CD14-positive monocyte (primary cell): ENCODE results near the gene CPSF2. TPM values are rescaled to one million over a fixed set of nuclear protein-coding genes. Genes with fewer than 3 reads are reported as not detected.

Source experiments
- DNase-seq, 3 donors: peaks; one replicate each; pipeline ENCODE4 v3.0.0-alpha.2; 2011 to 2022
- H2AFZ ChIP-seq: 2 replicates; pipeline ENCODE4 v1.6.0; 2012; ENCODE audit warnings: mild to moderate bottlenecking, low read depth, low read length, inconsistent platforms; ENCODE audit not compliant: insufficient read depth, poor library complexity, severe bottlenecking
- H3K27ac ChIP-seq, 2 donors: 1 replicate in 1 of 2; 2 replicates in 1 of 2; pipeline ENCODE4 v1.5.1; 2012 to 2013; ENCODE audit warnings: low read length in 2 of 2, control low read depth in 1 of 2, inconsistent platforms in 1 of 2, low read depth in 1 of 2, mild to moderate bottlenecking in 1 of 2
- H3K27me3 ChIP-seq, 2 donors: one replicate each; pipeline versions ENCODE4 v1.6.0 to v1.6.1; 2011 to 2013; ENCODE audit warnings: low read length in 2 of 2; ENCODE audit not compliant: control insufficient read depth in 2 of 2, insufficient read depth in 2 of 2
- H3K36me3 ChIP-seq, 2 donors: replicated peaks in 1 of 2; 1 replicate in 1 of 2; 2 replicates in 1 of 2; pipeline versions ENCODE4 v1.5.1 to v1.6.1; 2012 to 2013; ENCODE audit warnings: low read length in 2 of 2, control low read depth in 1 of 2, inconsistent platforms in 1 of 2, mild to moderate bottlenecking in 1 of 2; ENCODE audit not compliant: insufficient read depth in 2 of 2, control insufficient read depth in 1 of 2
- H3K4me1 ChIP-seq, 2 donors: 1 replicate in 1 of 2; 2 replicates in 1 of 2; pipeline versions ENCODE4 v1.5.1 to v1.6.1; 2012 to 2013; ENCODE audit warnings: low read length in 2 of 2, control low read depth in 1 of 2, inconsistent platforms in 1 of 2, mild to moderate bottlenecking in 1 of 2, moderate library complexity in 1 of 2; ENCODE audit not compliant: insufficient read depth in 2 of 2, control insufficient read depth in 1 of 2
- H3K4me2 ChIP-seq: replicated peaks from 2 replicates; pipeline ENCODE3; 2012; ENCODE audit warnings: low read length, moderate library complexity, mild to moderate bottlenecking; ENCODE audit not compliant: poor library complexity, severe bottlenecking; ENCODE audit errors: extremely low read depth
- H3K4me3 ChIP-seq, 3 experiments: fragments of 200-600 bp in 1 of 3; sonication (generic) in 1 of 3; replicated peaks in 1 of 3; 1 replicate in 2 of 3; 2 replicates in 1 of 3; pipeline ENCODE4 v1.5.1; 2011 to 2013; ENCODE audit warnings: low read length in 3 of 3, mild to moderate bottlenecking in 3 of 3, control low read depth in 2 of 3, low read depth in 2 of 3, inconsistent platforms in 1 of 3, moderate library complexity in 1 of 3
- H3K79me2 ChIP-seq: 2 replicates; pipeline ENCODE4 v1.6.0; 2012; ENCODE audit warnings: mild to moderate bottlenecking, control low read depth, inconsistent platforms, low read length, moderate library complexity; ENCODE audit not compliant: insufficient read depth
- H3K9ac ChIP-seq: 2 replicates; pipeline ENCODE4 v1.6.0; 2017; ENCODE audit warnings: low read length, mild to moderate bottlenecking; ENCODE audit not compliant: insufficient read depth, poor library complexity, severe bottlenecking
- H3K9me3 ChIP-seq, 2 donors: replicated peaks in 1 of 2; 1 replicate in 1 of 2; 2 replicates in 1 of 2; pipeline versions ENCODE4 v1.5.1 to v1.6.1; 2012 to 2013; ENCODE audit warnings: low read length in 2 of 2, control low read depth in 1 of 2; ENCODE audit not compliant: control insufficient read depth in 1 of 2, insufficient read depth in 1 of 2
- H4K20me1 ChIP-seq: 2 replicates; pipeline ENCODE4 v1.6.0; 2012; ENCODE audit warnings: mild to moderate bottlenecking, low read length, control low read depth, moderate library complexity; ENCODE audit not compliant: insufficient read depth
- H3K27ac Mint-ChIP-seq, 7 donors: one replicate each; pipeline ENCODE4 v1.8.0; 2020; ENCODE audit warnings: mild to moderate bottlenecking in 7 of 7, mixed read lengths in 7 of 7, moderate library complexity in 6 of 7, inconsistent platforms in 2 of 7
- H3K27me3 Mint-ChIP-seq, 3 donors: one replicate each; pipeline ENCODE4 v1.8.0; 2021 to 2022; ENCODE audit warnings: low read depth in 3 of 3, mild to moderate bottlenecking in 3 of 3, mixed read lengths in 3 of 3, moderate library complexity in 3 of 3, inconsistent platforms in 1 of 3
- H3K36me3 Mint-ChIP-seq, 2 donors: one replicate each; pipeline ENCODE4 v1.8.0; 2020; ENCODE audit warnings: mixed read lengths in 2 of 2, inconsistent platforms in 1 of 2, mild to moderate bottlenecking in 1 of 2
- H3K4me1 Mint-ChIP-seq: one replicate; pipeline ENCODE4 v1.8.0; 2020; ENCODE audit warnings: mild to moderate bottlenecking, mixed read lengths
- H3K4me3 Mint-ChIP-seq, 2 donors: one replicate each; pipeline ENCODE4 v1.8.0; 2020; ENCODE audit warnings: mild to moderate bottlenecking in 2 of 2, mixed read lengths in 2 of 2, moderate library complexity in 1 of 2
- H3K9me3 Mint-ChIP-seq, 7 donors: one replicate each; pipeline ENCODE4 v1.8.0; 2020 to 2022; ENCODE audit warnings: mixed read lengths in 7 of 7, mild to moderate bottlenecking in 6 of 7, moderate library complexity in 6 of 7, inconsistent platforms in 2 of 7
- WGBS: methylation state at CpG from one replicate; pipeline ENCODE4 v1.1.5; 2013; ENCODE audit warnings: missing lambda C conversion rate; ENCODE audit not compliant: insufficient coverage; 5-methylcytosine and 5-hydroxymethylcytosine counted together
- intact Hi-C, 2 donors: fragments of 100-400 bp; cut with micrococcal nuclease; formaldehyde crosslinking; loops; one replicate each; pipeline versions ENCODE4 v1.15.0 to v1.15.1; 2023
- polyA plus RNA-seq, 3 donors: library from polyadenylated mRNA; depleted of rRNA in 1 of 3; unstranded in 2 of 3; stranded (reverse) in 1 of 3; fragments of 300-500 nt in 2 of 3; fragments of >200 nt in 1 of 3; fragmentation: Illumina TruSeq in 2 of 3; gene quantifications; 1 replicate in 2 of 3; 2 replicates in 1 of 3; pipeline ENCODE4 v1.2.3, GENCODE V29; 2012 to 2021
- TF ChIP-seq, protein P1 (sequence below): fragments of 200-600 bp; IDR thresholded peaks from one replicate; pipeline ENCODE4 v1.8.0; 2022; ENCODE audit warnings: antibody characterized with exemption, mild to moderate bottlenecking

CPSF2 gene
- polyA plus RNA-seq, 3 donors: 8.5 to 44.9 (median 25.5) TPM

DNA sequence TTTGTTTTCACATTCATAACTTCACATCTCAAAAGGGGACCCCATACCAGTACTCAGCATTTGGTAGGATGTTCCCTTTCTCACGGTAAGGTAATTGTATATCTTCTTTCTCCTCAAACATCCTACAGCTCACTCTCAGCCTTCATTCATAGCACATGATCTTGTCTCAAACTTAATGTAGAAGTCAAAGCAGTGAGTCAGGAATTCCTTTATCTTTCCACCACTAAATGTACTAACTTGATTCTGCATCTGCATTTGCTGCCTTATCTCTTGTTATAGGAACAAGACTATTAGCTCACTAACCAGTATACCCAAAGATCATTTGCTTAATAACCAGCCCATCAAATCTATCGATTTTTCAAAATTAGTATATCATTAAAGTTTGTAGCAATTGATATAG, 22.9 kb downstream of the CPSF2 start:
- Mint-ChIP-seq H3K27me3 (no peaks in the 10 kb centered on the region), H3K27ac (no peak overlapping the region), H3K9me3 (no peaks in the 10 kb centered on the region), H3K36me3 (peaks cover 76 to 89% of the 10 kb centered on the region in 2 donors), H3K4me1 (no peaks in the 10 kb centered on the region), H3K4me3 (no peak overlapping the region)
- H3K27ac ChIP-seq: no peak overlapping the region
- DNase-seq: no peak
- H3K4me1 ChIP-seq: no peaks in the 10 kb centered on the region
- no peak overlapping the region for H3K4me2 ChIP-seq
- peaks cover 9% of the 10 kb centered on the region for H4K20me1 ChIP-seq
- no peaks in the 10 kb centered on the region for H3K9me3 ChIP-seq
- no CpG with 5 or more reads among the region's 2 CpGs for WGBS
- no peak overlapping the region for H3K4me3 ChIP-seq
- H3K9ac ChIP-seq: no peak overlapping the region
- intact Hi-C loops: no loop called here
- H2AFZ ChIP-seq: no peak overlapping the region
- H3K27me3 ChIP-seq: no peaks in the 10 kb centered on the region
- peaks cover 82 to 98% of the 10 kb centered on the region in 2 donors for H3K36me3 ChIP-seq
- H3K79me2 ChIP-seq: no peaks in the 10 kb centered on the region
- TF ChIP-seq, protein P1, sequence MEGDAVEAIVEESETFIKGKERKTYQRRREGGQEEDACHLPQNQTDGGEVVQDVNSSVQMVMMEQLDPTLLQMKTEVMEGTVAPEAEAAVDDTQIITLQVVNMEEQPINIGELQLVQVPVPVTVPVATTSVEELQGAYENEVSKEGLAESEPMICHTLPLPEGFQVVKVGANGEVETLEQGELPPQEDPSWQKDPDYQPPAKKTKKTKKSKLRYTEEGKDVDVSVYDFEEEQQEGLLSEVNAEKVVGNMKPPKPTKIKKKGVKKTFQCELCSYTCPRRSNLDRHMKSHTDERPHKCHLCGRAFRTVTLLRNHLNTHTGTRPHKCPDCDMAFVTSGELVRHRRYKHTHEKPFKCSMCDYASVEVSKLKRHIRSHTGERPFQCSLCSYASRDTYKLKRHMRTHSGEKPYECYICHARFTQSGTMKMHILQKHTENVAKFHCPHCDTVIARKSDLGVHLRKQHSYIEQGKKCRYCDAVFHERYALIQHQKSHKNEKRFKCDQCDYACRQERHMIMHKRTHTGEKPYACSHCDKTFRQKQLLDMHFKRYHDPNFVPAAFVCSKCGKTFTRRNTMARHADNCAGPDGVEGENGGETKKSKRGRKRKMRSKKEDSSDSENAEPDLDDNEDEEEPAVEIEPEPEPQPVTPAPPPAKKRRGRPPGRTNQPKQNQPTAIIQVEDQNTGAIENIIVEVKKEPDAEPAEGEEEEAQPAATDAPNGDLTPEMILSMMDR: no peak

DNA sequence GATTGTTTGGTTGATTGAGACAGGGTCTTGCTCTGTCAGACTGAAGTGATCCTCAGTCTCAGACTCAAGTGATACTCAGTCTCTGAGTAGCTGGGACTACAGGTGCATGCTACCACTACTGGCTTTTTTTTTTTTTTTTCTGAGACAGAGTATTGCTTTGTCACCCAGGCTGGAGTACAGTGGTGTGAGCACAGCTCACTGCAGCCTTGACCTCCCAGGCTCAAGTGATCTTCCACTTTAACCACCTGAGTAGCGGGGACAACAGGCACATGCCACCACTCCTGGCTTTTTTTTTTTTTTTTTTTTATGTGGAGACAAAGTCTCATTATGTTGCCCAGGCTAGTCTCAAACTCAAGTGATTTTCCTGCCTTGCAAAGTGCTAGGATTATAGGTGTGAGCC, 31.8 kb downstream of the CPSF2 start:
- no peak overlapping the region for H3K4me2 ChIP-seq
- H3K4me1 ChIP-seq: no peaks in the 10 kb centered on the region
- no peak overlapping the region for H3K4me3 ChIP-seq
- DNase-seq: no peak
- no peaks in the 10 kb centered on the region for H3K9me3 Mint-ChIP-seq
- no peaks in the 10 kb centered on the region for H3K4me1 Mint-ChIP-seq
- peaks cover 65 to 84% of the 10 kb centered on the region in 2 donors for H3K36me3 Mint-ChIP-seq
- peak overlapping the region in 2 of 7 donors; percentile 46 to 68 for H3K27ac Mint-ChIP-seq
- peak overlapping the region in 1 of 2 donors; percentile 2 for H3K27ac ChIP-seq
- peaks cover 0 to 1% (median 0%) of the 10 kb centered on the region in 3 donors for H3K27me3 Mint-ChIP-seq
- peaks cover 67 to 90% of the 10 kb centered on the region in 2 donors for H3K36me3 ChIP-seq
- H3K9ac ChIP-seq: no peak overlapping the region
- TF ChIP-seq, protein P1: no peak
- no peaks in the 10 kb centered on the region for H3K27me3 ChIP-seq
- H2AFZ ChIP-seq: no peak overlapping the region
- no peaks in the 10 kb centered on the region for H3K9me3 ChIP-seq
- no CpG with 5 or more reads among the region's 1 CpG for WGBS
- H4K20me1 ChIP-seq: no peaks in the 10 kb centered on the region
- H3K4me3 Mint-ChIP-seq: no peak overlapping the region
- no peaks in the 10 kb centered on the region for H3K79me2 ChIP-seq
- intact Hi-C loops: no loop called here
